IMR-90 (cell line): ENCODE data around the gene CIB1.

ENCODE experiments used
- BHLHE40 ChIP-seq: fragments of 150-350 bp; IDR thresholded peaks from 2 replicates; pipeline ENCODE4 v1.6.1; 2016; ENCODE audit warnings: mild to moderate bottlenecking, low read depth, low read length
- CEBPB ChIP-seq: IDR thresholded peaks from 2 replicates; pipeline ENCODE4 v1.6.1; 2012; ENCODE audit warnings: low read depth, low read length, improper control_type of control experiment
- CHD1 ChIP-seq: IDR thresholded peaks from 2 replicates; pipeline ENCODE4 v1.6.1; 2012; ENCODE audit warnings: low read depth, low read length, improper control_type of control experiment
- CTCF ChIP-seq: conservative IDR thresholded peaks from 2 replicates; pipeline ENCODE4 v1.5.1; 2012; ENCODE audit warnings: mild to moderate bottlenecking, low read depth, low read length, improper control_type of control experiment
- FOS ChIP-seq: fragments of 150-350 bp; IDR thresholded peaks from 2 replicates; pipeline ENCODE4 v1.6.1; 2016; ENCODE audit warnings: low read depth, low read length
- MAFK ChIP-seq: IDR thresholded peaks from 2 replicates; pipeline ENCODE4 v1.6.1; 2012; ENCODE audit warnings: low read depth, low read length, improper control_type of control experiment
- MXI1 ChIP-seq: IDR thresholded peaks from 2 replicates; pipeline ENCODE4 v1.6.1; 2012; ENCODE audit warnings: low read depth, mild to moderate bottlenecking, low read length, moderate library complexity, borderline replicate concordance
- NFE2L2 ChIP-seq: fragments of 150-350 bp; IDR thresholded peaks from 2 replicates; pipeline ENCODE4 v1.6.1; 2016; ENCODE audit warnings: low read depth, mild to moderate bottlenecking, low read length
- POLR2A ChIP-seq: IDR thresholded peaks from 2 replicates; pipeline ENCODE4 v1.6.1; 2012; ENCODE audit warnings: mild to moderate bottlenecking, low read depth, low read length
- RAD21 ChIP-seq: IDR thresholded peaks from 2 replicates; pipeline ENCODE4 v1.6.1; 2012; ENCODE audit warnings: low read length, improper control_type of control experiment
- RFX5 ChIP-seq: IDR thresholded peaks from 2 replicates; pipeline ENCODE4 v1.8.0; 2012; ENCODE audit warnings: low read depth, mild to moderate bottlenecking, low read length, moderate library complexity
- TF ChIP-seq, protein P1 (sequence below): fragments of 150-350 bp; IDR thresholded peaks from 2 replicates; pipeline ENCODE4 v1.6.1; 2017; ENCODE audit warnings: mild to moderate bottlenecking, antibody characterized with exemption, low read length, low read depth
- TF ChIP-seq, protein P2 (sequence below): fragments of 150-350 bp; IDR thresholded peaks from 2 replicates; pipeline ENCODE4 v1.6.1; 2016; ENCODE audit warnings: low read depth, mild to moderate bottlenecking, low read length, moderate library complexity, borderline replicate concordance

GRCh38 chr15:90201944-90202375 lies 31.8 kb downstream of the CIB1 start:
- TF ChIP-seq CTCF (no peak), RFX5 (no peak), POLR2A (no peak), RAD21 (no peak), NFE2L2 (no peak), MXI1 (no peak), CHD1 (no peak), MAFK (no peak), CEBPB (no peak), FOS (no peak), BHLHE40 (no peak)
- TF ChIP-seq, protein P1, sequence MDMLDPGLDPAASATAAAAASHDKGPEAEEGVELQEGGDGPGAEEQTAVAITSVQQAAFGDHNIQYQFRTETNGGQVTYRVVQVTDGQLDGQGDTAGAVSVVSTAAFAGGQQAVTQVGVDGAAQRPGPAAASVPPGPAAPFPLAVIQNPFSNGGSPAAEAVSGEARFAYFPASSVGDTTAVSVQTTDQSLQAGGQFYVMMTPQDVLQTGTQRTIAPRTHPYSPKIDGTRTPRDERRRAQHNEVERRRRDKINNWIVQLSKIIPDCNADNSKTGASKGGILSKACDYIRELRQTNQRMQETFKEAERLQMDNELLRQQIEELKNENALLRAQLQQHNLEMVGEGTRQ: no peak
- TF ChIP-seq, protein P2, sequence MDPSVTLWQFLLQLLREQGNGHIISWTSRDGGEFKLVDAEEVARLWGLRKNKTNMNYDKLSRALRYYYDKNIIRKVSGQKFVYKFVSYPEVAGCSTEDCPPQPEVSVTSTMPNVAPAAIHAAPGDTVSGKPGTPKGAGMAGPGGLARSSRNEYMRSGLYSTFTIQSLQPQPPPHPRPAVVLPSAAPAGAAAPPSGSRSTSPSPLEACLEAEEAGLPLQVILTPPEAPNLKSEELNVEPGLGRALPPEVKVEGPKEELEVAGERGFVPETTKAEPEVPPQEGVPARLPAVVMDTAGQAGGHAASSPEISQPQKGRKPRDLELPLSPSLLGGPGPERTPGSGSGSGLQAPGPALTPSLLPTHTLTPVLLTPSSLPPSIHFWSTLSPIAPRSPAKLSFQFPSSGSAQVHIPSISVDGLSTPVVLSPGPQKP: no peak
